Measurements from ENCODE around the gene RNFT2.

RNFT2 gene

GRCh38 chr12:116879509-116880212, 141.5 kb downstream of the RNFT2 start:
- no peak for DNase-seq (ENCODE audit: low read depth)

- DNase-seq (ENCODE audit: low read depth) = no peak
These were observed 142.2 kb downstream of the RNFT2 start for GRCh38 chr12:116880213-116880816.

GRCh38 chr12:116880817-116881324, 142.8 kb downstream of the RNFT2 start:
- DNase-seq (ENCODE audit: low read depth) = no peak

- DNase-seq (ENCODE audit: low read depth) = no peak
These were observed 143.3 kb downstream of the RNFT2 start, which contains the start of gene HRK for GRCh38 chr12:116881325-116881876. TSS of gene HRK (minus strand) at chr12:116881441. CDS start at chr12:116881307, 134 bp downstream.

- DNase-seq (ENCODE audit: low read depth) = no peak
These were observed 143.9 kb downstream of the RNFT2 start for GRCh38 chr12:116881877-116882507.

- DNase-seq (ENCODE audit: low read depth) = no peak
These were observed 144.6 kb downstream of the RNFT2 start for GRCh38 chr12:116882742-116883141.

- DNase-seq (ENCODE audit: low read depth) = no peak
These were observed 146.8 kb downstream of the RNFT2 start for GRCh38 chr12:116884871-116885270.

- DNase-seq (ENCODE audit: low read depth) = no peak
These were observed 147.4 kb downstream of the RNFT2 start for GRCh38 chr12:116885491-116885890.

- no peak for DNase-seq (ENCODE audit: low read depth)
These were observed 149.1 kb downstream of the RNFT2 start for GRCh38 chr12:116887244-116887643.

GRCh38 chr12:116887897-116888296, 149.8 kb downstream of the RNFT2 start:
- DNase-seq (ENCODE audit: low read depth) = no peak

- no peak for DNase-seq (ENCODE audit: low read depth)
These were observed 152.2 kb downstream of the RNFT2 start for GRCh38 chr12:116890330-116890729.

GRCh38 chr12:116891019-116891418, 152.9 kb downstream of the RNFT2 start:
- DNase-seq (ENCODE audit: low read depth) = no peak

GRCh38 chr12:116892349-116893140, 154.4 kb downstream of the RNFT2 start:
- DNase-seq (ENCODE audit: low read depth) = no peak

GRCh38 chr12:116894913-116895312, 156.8 kb downstream of the RNFT2 start:
- DNase-seq (ENCODE audit: low read depth) = no peak

- no peak for DNase-seq (ENCODE audit: low read depth)
These were observed 158.4 kb downstream of the RNFT2 start for GRCh38 chr12:116896411-116896924.

- no peak for DNase-seq (ENCODE audit: low read depth)
These were observed 159.4 kb downstream of the RNFT2 start for GRCh38 chr12:116897476-116897875.

GRCh38 chr12:116898669-116899068, 160.6 kb downstream of the RNFT2 start:
- no peak for DNase-seq (ENCODE audit: low read depth)

GRCh38 chr12:116901612-116902011, 163.5 kb downstream of the RNFT2 start:
- no peak for DNase-seq (ENCODE audit: low read depth)
